MM.1S (cell line): ENCODE data around the gene TTC9.

Experiments
- EZH2 ChIP-seq: fragments of 300-600 bp; sonication (generic); optimal IDR thresholded peaks from 2 replicates; pipeline ENCODE3; 2017; ENCODE audit warnings: low read depth, mild to moderate bottlenecking, antibody characterized with exemption, low read length, mixed read lengths
- EZH2phosphoT487 ChIP-seq: fragments of 300-600 bp; sonication (generic); IDR thresholded peaks from 2 replicates; pipeline ENCODE4 v1.6.1; 2018; ENCODE audit warnings: antibody characterized with exemption, low read length
- TF ChIP-seq, protein P1 (sequence below): fragments of 300-600 bp; sonication (generic); IDR thresholded peaks from 2 replicates; pipeline ENCODE4 v1.5.1; 2016; ENCODE audit warnings: antibody characterized with exemption, low read length, mixed read lengths

DNA sequence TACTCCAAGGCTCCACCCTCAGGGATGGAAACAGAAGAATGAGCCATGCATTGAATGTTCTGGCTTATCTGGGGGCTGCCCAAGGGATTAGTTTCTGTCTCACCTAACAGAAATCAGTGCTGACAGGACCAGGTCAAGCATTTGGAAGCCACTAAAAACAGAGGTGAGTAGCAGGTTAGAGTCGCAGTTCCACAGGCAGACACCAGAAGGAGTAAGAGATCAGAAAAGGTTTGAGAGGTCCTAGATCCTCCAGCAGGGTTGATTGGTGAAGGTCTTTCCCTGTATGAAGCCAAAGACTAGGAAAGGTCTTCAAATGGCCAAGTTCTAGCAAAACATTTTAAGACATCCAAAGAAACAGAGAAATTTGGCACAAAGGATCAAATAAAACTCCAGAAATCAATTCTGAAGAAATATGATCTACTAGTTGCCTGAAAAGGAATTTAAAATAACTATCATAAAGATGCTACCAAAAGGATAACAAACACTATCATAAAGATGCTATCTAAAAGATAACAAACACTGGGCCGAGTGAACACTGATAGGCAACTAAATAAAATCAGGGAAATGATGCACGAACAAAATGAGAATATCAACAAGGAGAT is 19.5 kb upstream of the TTC9 start:
- TF ChIP-seq, protein P1, sequence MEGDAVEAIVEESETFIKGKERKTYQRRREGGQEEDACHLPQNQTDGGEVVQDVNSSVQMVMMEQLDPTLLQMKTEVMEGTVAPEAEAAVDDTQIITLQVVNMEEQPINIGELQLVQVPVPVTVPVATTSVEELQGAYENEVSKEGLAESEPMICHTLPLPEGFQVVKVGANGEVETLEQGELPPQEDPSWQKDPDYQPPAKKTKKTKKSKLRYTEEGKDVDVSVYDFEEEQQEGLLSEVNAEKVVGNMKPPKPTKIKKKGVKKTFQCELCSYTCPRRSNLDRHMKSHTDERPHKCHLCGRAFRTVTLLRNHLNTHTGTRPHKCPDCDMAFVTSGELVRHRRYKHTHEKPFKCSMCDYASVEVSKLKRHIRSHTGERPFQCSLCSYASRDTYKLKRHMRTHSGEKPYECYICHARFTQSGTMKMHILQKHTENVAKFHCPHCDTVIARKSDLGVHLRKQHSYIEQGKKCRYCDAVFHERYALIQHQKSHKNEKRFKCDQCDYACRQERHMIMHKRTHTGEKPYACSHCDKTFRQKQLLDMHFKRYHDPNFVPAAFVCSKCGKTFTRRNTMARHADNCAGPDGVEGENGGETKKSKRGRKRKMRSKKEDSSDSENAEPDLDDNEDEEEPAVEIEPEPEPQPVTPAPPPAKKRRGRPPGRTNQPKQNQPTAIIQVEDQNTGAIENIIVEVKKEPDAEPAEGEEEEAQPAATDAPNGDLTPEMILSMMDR: peak; percentile 57
- TF ChIP-seq EZH2: no peak
- TF ChIP-seq EZH2phosphoT487: no peak
